B cell (primary cell): Measurements from ENCODE around the gene SPECC1. TPM values are rescaled to one million over a fixed set of nuclear protein-coding genes. Genes with fewer than 3 reads are reported as not detected.

Experiments used
- ATAC-seq: fragments of 200-7000 bp; cut with Tn5 transposase; one replicate; pipeline ENCODE4 v1.10.0; 2021; ENCODE audit warnings: low read depth, mild to moderate bottlenecking, moderate number of reproducible peaks, moderate library complexity
- CTCF ChIA-PET: fragments of 350-600 bp; sonication (Branson Sonifier 250); formaldehyde crosslinking; loops from one replicate; lab custom pipeline; 2021; ENCODE audit warnings: antibody characterized with exemption, inconsistent platforms; lab: Charles Lee
- POLR2A ChIA-PET: fragments of 350-600 bp; sonication (Branson Sonifier 250); formaldehyde crosslinking; loops from one replicate; lab custom pipeline; 2021; ENCODE audit warnings: antibody characterized with exemption; lab: Charles Lee
- DNase-seq: peaks from one replicate; pipeline ENCODE4 v3.0.0; 2013
- H2AFZ ChIP-seq: 2 replicates; pipeline ENCODE4 v1.6.1; 2012; ENCODE audit warnings: mild to moderate bottlenecking, low read depth, low read length; ENCODE audit not compliant: insufficient read depth, poor library complexity, severe bottlenecking
- H3K27ac ChIP-seq, 2 donors: 1 replicate in 1 of 2; 2 replicates in 1 of 2; pipeline ENCODE4 v1.5.1; 2012 to 2013; ENCODE audit warnings: low read length in 2 of 2, mild to moderate bottlenecking in 2 of 2, moderate library complexity in 1 of 2
- H3K27me3 ChIP-seq, 4 experiments: fragments of 200-600 bp in 1 of 4; sonication (generic) in 1 of 4; replicated peaks in 1 of 4; 1 replicate in 2 of 4; 2 replicates in 2 of 4; pipeline versions ENCODE4 v1.6.1 to v1.7.0; 2013 to 2016; ENCODE audit warnings: low read length in 3 of 4, mild to moderate bottlenecking in 2 of 4, mixed read lengths in 1 of 4, moderate library complexity in 1 of 4; ENCODE audit not compliant: insufficient read depth in 4 of 4, control insufficient read depth in 3 of 4; ENCODE audit errors: control extremely low read depth in 1 of 4
- H3K36me3 ChIP-seq, 2 experiments: replicated peaks in 1 of 2; 1 replicate in 1 of 2; 2 replicates in 1 of 2; pipeline versions ENCODE4 v1.6.1 to v1.7.1; 2013; ENCODE audit warnings: low read length in 1 of 2; ENCODE audit not compliant: insufficient read depth in 2 of 2, control insufficient read depth in 1 of 2; ENCODE audit errors: control extremely low read depth in 1 of 2, extremely low read depth in 1 of 2
- H3K4me1 ChIP-seq, 2 donors: fragments of 200-600 bp in 1 of 2; sonication (generic) in 1 of 2; 1 replicate in 1 of 2; 2 replicates in 1 of 2; pipeline versions ENCODE4 v1.5.1 to v1.6.1; 2013 to 2017; ENCODE audit warnings: low read length in 2 of 2; ENCODE audit not compliant: control insufficient read depth in 2 of 2, insufficient read depth in 2 of 2
- H3K4me2 ChIP-seq: replicated peaks from 2 replicates; pipeline ENCODE3; 2012; ENCODE audit warnings: mild to moderate bottlenecking, low read depth, low read length; ENCODE audit not compliant: poor library complexity, severe bottlenecking
- H3K4me3 ChIP-seq, 5 experiments: fragments of 200-600 bp in 1 of 5; sonication (generic) in 1 of 5; 1 replicate in 3 of 5; 2 replicates in 2 of 5; pipeline versions ENCODE4 v1.5.1 to v1.7.0; 2011 to 2016; ENCODE audit warnings: low read length in 4 of 5, mild to moderate bottlenecking in 4 of 5, low read depth in 2 of 5, control low read depth in 1 of 5, moderate library complexity in 1 of 5; ENCODE audit not compliant: insufficient read depth in 1 of 5; ENCODE audit errors: control extremely low read depth in 1 of 5, extremely low read depth in 1 of 5
- H3K79me2 ChIP-seq: fragments of 200-600 bp; sonication (generic); one replicate; pipeline ENCODE4 v1.6.0; 2016; ENCODE audit warnings: low read length; ENCODE audit not compliant: control insufficient read depth, insufficient read depth
- H3K9ac ChIP-seq: fragments of 200-600 bp; sonication (generic); 2 replicates; pipeline ENCODE4 v1.6.1; 2017; ENCODE audit warnings: mild to moderate bottlenecking, low read length, moderate library complexity
- H3K9me3 ChIP-seq, 3 donors: one replicate each; pipeline versions ENCODE4 v1.6.1 to v1.7.1; 2013; ENCODE audit warnings: low read length in 2 of 3; ENCODE audit not compliant: control insufficient read depth in 2 of 3, insufficient read depth in 1 of 3; ENCODE audit errors: control extremely low read depth in 1 of 3
- H4K20me1 ChIP-seq: 2 replicates; pipeline ENCODE4 v1.6.0; 2012; ENCODE audit warnings: mild to moderate bottlenecking, low read length; ENCODE audit not compliant: insufficient read depth, control insufficient read depth, poor library complexity, severe bottlenecking
- H3K27ac Mint-ChIP-seq: one replicate; pipeline ENCODE4 v1.8.0; 2021; ENCODE audit warnings: mixed read lengths
- H3K27me3 Mint-ChIP-seq: one replicate; pipeline ENCODE4 v1.8.0; 2021; ENCODE audit warnings: mixed read lengths
- H3K4me1 Mint-ChIP-seq: one replicate; pipeline ENCODE4 v1.8.0; 2021; ENCODE audit warnings: mixed read lengths
- H3K4me3 Mint-ChIP-seq: one replicate; pipeline ENCODE4 v1.8.0; 2021; ENCODE audit warnings: mixed read lengths
- H3K9me3 Mint-ChIP-seq: one replicate; pipeline ENCODE4 v1.8.0; 2022; ENCODE audit warnings: mixed read lengths; ENCODE audit not compliant: insufficient read depth
- EZH2 ChIP-seq: IDR thresholded peaks from 2 replicates; pipeline ENCODE4 v1.6.1; 2012; ENCODE audit warnings: borderline replicate concordance, low read depth, mild to moderate bottlenecking, moderate library complexity, low read length; ENCODE audit not compliant: insufficient read depth, poor library complexity, severe bottlenecking
- WGBS: methylation state at CpG from one replicate; pipeline ENCODE4 v1.1.5; 2013; ENCODE audit warnings: missing lambda C conversion rate; ENCODE audit not compliant: insufficient coverage; 5-methylcytosine and 5-hydroxymethylcytosine counted together
- intact Hi-C: fragments of 100-400 bp; cut with micrococcal nuclease; formaldehyde crosslinking; loops from one replicate; pipeline ENCODE4 v1.10.0; 2022
- polyA plus RNA-seq: library from polyadenylated mRNA; depleted of rRNA; stranded (reverse); fragments of >200 nt; gene quantifications from 2 replicates; pipeline ENCODE4 v1.2.3, GENCODE V29; 2012
- total RNA-seq, 2 donors: library from RNA; stranded (reverse); fragments of 120-200 nt in 1 of 2; gene quantifications; 1 replicate in 1 of 2; 2 replicates in 1 of 2; pipeline versions ENCODE4 v1.2.3 to v1.2.4, GENCODE V29; 2013 to 2022

Gene SPECC1
- total and polyA plus RNA-seq, 2 donors (not counting 1 experiment from before 2014, with no cell fraction given) = 4.6 to 7.4 TPM

DNA sequence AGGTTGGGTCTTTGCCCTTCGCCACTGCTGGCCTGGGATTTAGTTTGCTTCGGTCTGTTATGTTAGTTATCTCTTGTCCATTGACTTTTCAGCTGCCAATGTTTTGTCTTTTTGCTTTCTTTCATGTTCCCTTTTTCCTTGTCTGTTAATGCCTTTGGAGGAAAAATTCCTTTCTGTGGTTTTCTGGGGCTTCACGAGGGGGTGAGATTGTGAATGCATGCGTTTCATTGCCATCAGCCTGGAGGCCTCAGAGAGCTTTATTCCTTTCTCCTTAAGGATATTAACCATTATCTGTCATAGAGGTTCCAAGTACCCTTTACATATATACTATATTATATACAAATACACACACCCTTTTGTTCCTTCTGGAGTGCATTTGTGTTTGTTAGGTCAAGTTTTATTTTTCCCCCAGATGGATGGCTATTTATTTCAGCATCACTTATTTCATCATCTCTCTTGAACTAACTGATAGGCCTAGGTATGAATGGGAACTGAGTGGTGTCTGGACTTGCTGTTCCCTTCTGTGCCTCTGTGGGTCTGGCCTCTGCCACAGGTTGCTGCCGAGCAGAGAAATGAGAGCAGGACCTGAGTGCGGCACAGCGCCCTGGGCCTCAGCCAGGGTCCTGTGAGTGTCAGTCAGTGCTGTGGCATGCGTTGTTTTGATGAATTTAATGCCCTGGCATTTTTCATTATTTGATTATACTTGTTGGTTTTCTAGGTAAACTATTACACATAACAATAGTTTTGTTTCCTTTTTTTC is 264.8 kb downstream of the SPECC1 start:
- Histone ChIP-seq H3K27ac (no peak overlapping the region), H3K9ac (no peak overlapping the region), H3K4me3 (no peak overlapping the region), H3K9me3 (no peaks in the 10 kb centered on the region), H2AFZ (no peak overlapping the region), H3K36me3 (no peaks in the 10 kb centered on the region), H3K27me3 (no peaks in the 10 kb centered on the region), H3K79me2 (no peaks in the 10 kb centered on the region), H3K4me1 (no peaks in the 10 kb centered on the region), H4K20me1 (no peaks in the 10 kb centered on the region), H3K4me2 (no peak overlapping the region)
- H3K9me3 Mint-ChIP-seq = no peaks in the 10 kb centered on the region
- 81% methylated on average over 2 of the region's 8 CpGs for WGBS
- ChIA-PET CTCF (no interaction called here), POLR2A (no interaction called here)
- no peak overlapping the region for H3K27ac Mint-ChIP-seq
- no peaks in the 10 kb centered on the region for H3K27me3 Mint-ChIP-seq
- DNase-seq = no peak
- TF ChIP-seq EZH2 = no peak
- intact Hi-C loops = no loop called here
- H3K4me1 Mint-ChIP-seq = peaks cover 4% of the 10 kb centered on the region
- ATAC-seq = no peak
- H3K4me3 Mint-ChIP-seq = no peak overlapping the region

GRCh38 chr17:20275653-20276052 is 266.5 kb downstream of the SPECC1 start:
- no peak overlapping the region for H3K4me3 Mint-ChIP-seq
- ATAC-seq = no peak
- WGBS = 43% methylated on average over 1 of the region's 2 CpGs
- ChIA-PET CTCF (no interaction called here), POLR2A (interaction anchor here (0.6 kb wide), 1 partner anchor 80 kb away, joined by 4 read pairs; no protein-coding TSS in a partner anchor)
- no peak overlapping the region for H3K27ac ChIP-seq
- no peak overlapping the region for H3K4me3 ChIP-seq
- H3K27ac Mint-ChIP-seq = no peak overlapping the region
- no peak for DNase-seq
- no peaks in the 10 kb centered on the region for H3K27me3 Mint-ChIP-seq
- H3K36me3 ChIP-seq = no peaks in the 10 kb centered on the region
- peaks cover 4% of the 10 kb centered on the region for H3K4me1 Mint-ChIP-seq
- no peaks in the 10 kb centered on the region for H4K20me1 ChIP-seq
- H3K27me3 ChIP-seq = no peaks in the 10 kb centered on the region
- no peak overlapping the region for H3K4me2 ChIP-seq
- no peak overlapping the region for H2AFZ ChIP-seq
- H3K79me2 ChIP-seq = no peaks in the 10 kb centered on the region
- no peaks in the 10 kb centered on the region for H3K9me3 ChIP-seq
- H3K4me1 ChIP-seq = no peaks in the 10 kb centered on the region
- intact Hi-C loops = no loop called here
- no peak overlapping the region for H3K9ac ChIP-seq
- H3K9me3 Mint-ChIP-seq = no peaks in the 10 kb centered on the region
- no peak for TF ChIP-seq EZH2
